ENCODE measurements around the gene ARHGEF19. TPM values are rescaled to one million over a fixed set of nuclear protein-coding genes. Genes with fewer than 3 reads are reported as not detected.
A peak's percentile ranks its signal among the peaks of the same experiment; 100 is the strongest.

ARHGEF19 gene
- total and polyA plus RNA-seq, 2 of the 4 experiments (the other 2 are of a cell fraction): 4.5 to 16.8 TPM

GRCh38 chr1:16248007-16248436 lies 35.6 kb upstream of the ARHGEF19 start:
- dilution Hi-C loops (cut with HindIII; ENCODE audit: low sequenced_read_pairs, unreplicated experiment) (no loop called here), in situ Hi-C loops (cut with MboI; ENCODE audit: low sequenced_read_pairs) (no loop called here), intact Hi-C loops (cut with micrococcal nuclease) (no loop called here)
- Histone ChIP-seq H2AFZ (replicated peaks; ENCODE audit: low read length, poor library complexity) (no peak overlapping the region), H2BK20ac (ENCODE audit: low read depth, low read length) (no peak overlapping the region), H3K9me3 (ENCODE audit: control insufficient read depth, insufficient read depth, low read length) (no peaks in the 10 kb centered on the region), H3K27ac (ENCODE audit: insufficient read depth, low read length) (no peak overlapping the region), H3K14ac (replicated peaks; ENCODE audit: low read depth, low read length) (peak overlapping the region; percentile 68), H2AK5ac (ENCODE audit: low read depth, low read length) (peak overlapping the region; percentile 91), H2BK120ac (ENCODE audit: low read depth, low read length) (peak overlapping the region; percentile 82; the same call in 1 of the 2 replicates), H3K27me3 (ENCODE audit: control insufficient read depth, insufficient read depth, low read length) (no peaks in the 10 kb centered on the region), H3K23ac (ENCODE audit: low read depth, low read length) (peak overlapping the region; percentile 91; the same call in 1 of the 2 replicates), H3K9ac (ENCODE audit: low read depth, low read length) (no peak overlapping the region), H3K4me1 (ENCODE audit: control insufficient read depth, insufficient read depth, low read length) (peaks cover 17% of the 10 kb centered on the region), H3K4ac (ENCODE audit: low read depth, low read length) (peak overlapping the region; percentile 90), H2BK5ac (ENCODE audit: low read depth, low read length, poor library complexity, severe bottlenecking) (no peak overlapping the region), H4K20me1 (ENCODE audit: insufficient read depth, low read length) (peaks cover 8% of the 10 kb centered on the region; the same call in 1 of the 2 replicates), H3K4me2 (ENCODE audit: low read depth, low read length) (no peak overlapping the region), H3K9me1 (ENCODE audit: insufficient read depth, low read length) (peaks cover 20% of the 10 kb centered on the region), H4K5ac (ENCODE audit: low read depth, low read length) (no peak overlapping the region), H2BK15ac (ENCODE audit: low read depth, low read length) (no peak overlapping the region; the same call in 2 of the 3 replicates), H3K56ac (ENCODE audit: extremely low read depth, insufficient read depth, low read length) (no peak overlapping the region), H3K4me3 (ENCODE audit: insufficient read depth, low read depth, low read length) (no peak overlapping the region), H3K79me1 (ENCODE audit: low read depth in 1 of 2, low read length in 2 of 2) (peaks cover 16 to 28% of the 10 kb centered on the region in 2 experiments), H4K91ac (ENCODE audit: insufficient read depth, low read depth, low read length) (no peak overlapping the region), H3K18ac (ENCODE audit: low read depth, low read length) (no peak overlapping the region), H4K8ac (ENCODE audit: low read depth in 2 of 2, low read length in 2 of 2) (peak overlapping the region in 1 of 2 experiments; percentile 84; a peak in 2 of 4 replicates), H2AK9ac (replicated peaks; ENCODE audit: low read depth, low read length, poor library complexity) (peak overlapping the region; percentile 29), H3K36me3 (ENCODE audit: control insufficient read depth, insufficient read depth, low read length) (peaks cover 22% of the 10 kb centered on the region)
- ATAC-seq (ENCODE audit: low read depth) (no peak), DNase-seq (no peak)
- POLR2A ChIA-PET (ENCODE audit: unreplicated experiment): no interaction called here
- CTCF ChIA-PET: interaction anchor here (0.7 to 1.2 kb wide), 3 partner anchors 12 to 168 kb away, joined by 3 read pairs; partner anchors contain the start of gene CPLANE2
- BruUV-seq (replicated peaks): no TSS peak
- 88% methylated on average over 5 of the region's 8 CpGs; no CpG with 5 or more reads in 1 of the 2 experiments for WGBS, 2 experiments (ENCODE audit: extremely low coverage in 2 of 2, insufficient read length in 1 of 2)
- TF ChIP-seq BHLHE40 (IDR thresholded peaks at IDR 0.05; ENCODE audit: low read depth, low read length) (no peak), MXI1 (IDR thresholded peaks at IDR 0.05; ENCODE audit: borderline replicate concordance, low read depth, low read length) (no peak), CTCF (conservative IDR thresholded peaks at IDR 0.05; ENCODE audit: low read depth, low read length) (no peak), CEBPB (IDR thresholded peaks at IDR 0.05; ENCODE audit: low read depth, low read length) (no peak), RAD21 (IDR thresholded peaks at IDR 0.05; ENCODE audit: low read length) (no peak), MAZ (IDR thresholded peaks at IDR 0.05; ENCODE audit: borderline replicate concordance, low read depth, low read length) (no peak), RCOR1 (IDR thresholded peaks at IDR 0.05; ENCODE audit: insufficient replicate concordance, low read length) (no peak), ELK1 (IDR thresholded peaks at IDR 0.05; ENCODE audit: borderline replicate concordance, low read depth, low read length) (no peak), MAFK (IDR thresholded peaks at IDR 0.05; ENCODE audit: low read depth, low read length) (no peak), CHD1 (IDR thresholded peaks at IDR 0.05; ENCODE audit: low read depth, low read length) (no peak), POLR2A (IDR thresholded peaks at IDR 0.05; ENCODE audit: low read depth, low read length) (no peak), RFX5 (IDR thresholded peaks at IDR 0.05; ENCODE audit: low read depth, low read length) (no peak), USF2 (IDR thresholded peaks at IDR 0.05; ENCODE audit: low read depth, low read length) (no peak), FOS (IDR thresholded peaks at IDR 0.05; ENCODE audit: low read depth, low read length) (no peak), NFE2L2 (IDR thresholded peaks at IDR 0.05; ENCODE audit: low read depth, low read length) (no peak), SMC3 (IDR thresholded peaks at IDR 0.05; ENCODE audit: low read depth, low read length) (no peak)
